ENCODE measurements around the gene RBPJL. TPM values are rescaled to one million over a fixed set of nuclear protein-coding genes. Genes with fewer than 3 reads are reported as not detected.

Gene RBPJL
- total and polyA plus RNA-seq, 2 of the 13 experiments (the other 11 are each of a cell fraction or from before 2014, with no cell fraction given), result not detected

DNA sequence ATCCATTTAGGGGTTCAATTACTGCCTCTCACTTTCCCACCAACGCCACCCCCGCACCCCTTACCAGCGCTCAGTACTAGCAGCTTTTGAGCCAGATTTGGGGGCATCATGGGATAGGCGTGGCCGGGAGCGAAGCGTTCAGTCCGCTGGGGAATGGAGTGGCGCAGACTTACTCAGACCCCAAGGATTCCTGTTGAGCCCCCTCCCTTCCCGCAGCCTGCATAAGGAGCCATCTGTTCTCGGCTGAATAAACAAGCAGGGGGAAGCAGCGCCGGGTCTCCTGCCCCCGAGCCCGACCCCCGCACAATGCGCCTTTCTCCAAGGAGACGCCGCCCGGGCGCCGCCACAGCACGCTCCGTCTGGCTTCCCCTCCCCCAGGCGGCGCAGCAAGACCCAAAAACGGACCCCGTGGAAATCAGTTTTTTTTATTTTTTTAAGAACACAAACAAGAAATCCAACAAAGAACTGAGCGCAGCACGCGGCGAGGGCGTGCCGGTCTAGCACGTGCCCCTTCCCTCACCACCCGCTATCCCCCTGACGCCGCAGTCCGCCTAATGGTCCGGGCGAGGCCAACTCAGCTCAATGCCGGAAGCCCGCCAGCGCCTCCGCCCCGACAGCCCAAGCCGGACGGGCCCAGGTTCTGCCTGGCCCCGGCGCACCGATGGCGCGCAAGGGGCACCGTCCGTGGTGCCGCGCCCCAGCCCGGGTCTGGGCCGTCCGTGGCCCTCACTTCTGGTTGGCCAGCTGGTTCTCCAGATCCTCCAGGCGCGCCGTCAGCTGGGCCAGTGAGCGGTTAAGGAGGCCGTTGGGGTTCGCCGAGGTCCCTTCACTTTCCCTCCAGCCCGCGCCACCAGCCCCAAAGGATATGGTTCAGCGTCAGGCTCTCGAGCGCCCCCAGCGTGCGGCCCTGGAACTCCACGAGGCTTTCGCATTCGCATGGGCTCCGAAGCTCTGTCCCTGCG lies 13.3 kb upstream of the RBPJL start (continued):
- TF ChIP-seq HDAC6 (IDR thresholded peaks at IDR 0.05; ENCODE audit: low read depth, low read length), result no peak
- TF ChIP-seq, protein P1, sequence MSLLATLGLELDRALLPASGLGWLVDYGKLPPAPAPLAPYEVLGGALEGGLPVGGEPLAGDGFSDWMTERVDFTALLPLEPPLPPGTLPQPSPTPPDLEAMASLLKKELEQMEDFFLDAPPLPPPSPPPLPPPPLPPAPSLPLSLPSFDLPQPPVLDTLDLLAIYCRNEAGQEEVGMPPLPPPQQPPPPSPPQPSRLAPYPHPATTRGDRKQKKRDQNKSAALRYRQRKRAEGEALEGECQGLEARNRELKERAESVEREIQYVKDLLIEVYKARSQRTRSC (CRISPR knock-in tag; IDR thresholded peaks at IDR 0.05; ENCODE audit: low read depth), result no peak
- TF ChIP-seq XRCC5 (optimal IDR thresholded peaks at IDR 0.05; ENCODE audit: low read length), result peak; percentile 99
- 0 out of 2 replicates have a peak, but pooled peaks have one; percentile 31 for TF ChIP-seq ARHGAP35 (CRISPR knock-in tag; IDR thresholded peaks at IDR 0.05; ENCODE audit: borderline replicate concordance)
- TF ChIP-seq, protein P2, sequence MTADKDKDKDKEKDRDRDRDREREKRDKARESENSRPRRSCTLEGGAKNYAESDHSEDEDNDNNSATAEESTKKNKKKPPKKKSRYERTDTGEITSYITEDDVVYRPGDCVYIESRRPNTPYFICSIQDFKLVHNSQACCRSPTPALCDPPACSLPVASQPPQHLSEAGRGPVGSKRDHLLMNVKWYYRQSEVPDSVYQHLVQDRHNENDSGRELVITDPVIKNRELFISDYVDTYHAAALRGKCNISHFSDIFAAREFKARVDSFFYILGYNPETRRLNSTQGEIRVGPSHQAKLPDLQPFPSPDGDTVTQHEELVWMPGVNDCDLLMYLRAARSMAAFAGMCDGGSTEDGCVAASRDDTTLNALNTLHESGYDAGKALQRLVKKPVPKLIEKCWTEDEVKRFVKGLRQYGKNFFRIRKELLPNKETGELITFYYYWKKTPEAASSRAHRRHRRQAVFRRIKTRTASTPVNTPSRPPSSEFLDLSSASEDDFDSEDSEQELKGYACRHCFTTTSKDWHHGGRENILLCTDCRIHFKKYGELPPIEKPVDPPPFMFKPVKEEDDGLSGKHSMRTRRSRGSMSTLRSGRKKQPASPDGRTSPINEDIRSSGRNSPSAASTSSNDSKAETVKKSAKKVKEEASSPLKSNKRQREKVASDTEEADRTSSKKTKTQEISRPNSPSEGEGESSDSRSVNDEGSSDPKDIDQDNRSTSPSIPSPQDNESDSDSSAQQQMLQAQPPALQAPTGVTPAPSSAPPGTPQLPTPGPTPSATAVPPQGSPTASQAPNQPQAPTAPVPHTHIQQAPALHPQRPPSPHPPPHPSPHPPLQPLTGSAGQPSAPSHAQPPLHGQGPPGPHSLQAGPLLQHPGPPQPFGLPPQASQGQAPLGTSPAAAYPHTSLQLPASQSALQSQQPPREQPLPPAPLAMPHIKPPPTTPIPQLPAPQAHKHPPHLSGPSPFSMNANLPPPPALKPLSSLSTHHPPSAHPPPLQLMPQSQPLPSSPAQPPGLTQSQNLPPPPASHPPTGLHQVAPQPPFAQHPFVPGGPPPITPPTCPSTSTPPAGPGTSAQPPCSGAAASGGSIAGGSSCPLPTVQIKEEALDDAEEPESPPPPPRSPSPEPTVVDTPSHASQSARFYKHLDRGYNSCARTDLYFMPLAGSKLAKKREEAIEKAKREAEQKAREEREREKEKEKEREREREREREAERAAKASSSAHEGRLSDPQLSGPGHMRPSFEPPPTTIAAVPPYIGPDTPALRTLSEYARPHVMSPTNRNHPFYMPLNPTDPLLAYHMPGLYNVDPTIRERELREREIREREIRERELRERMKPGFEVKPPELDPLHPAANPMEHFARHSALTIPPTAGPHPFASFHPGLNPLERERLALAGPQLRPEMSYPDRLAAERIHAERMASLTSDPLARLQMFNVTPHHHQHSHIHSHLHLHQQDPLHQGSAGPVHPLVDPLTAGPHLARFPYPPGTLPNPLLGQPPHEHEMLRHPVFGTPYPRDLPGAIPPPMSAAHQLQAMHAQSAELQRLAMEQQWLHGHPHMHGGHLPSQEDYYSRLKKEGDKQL (CRISPR knock-in tag; IDR thresholded peaks at IDR 0.05; ENCODE audit: low read depth), result no peak
- TF ChIP-seq, protein P3, sequence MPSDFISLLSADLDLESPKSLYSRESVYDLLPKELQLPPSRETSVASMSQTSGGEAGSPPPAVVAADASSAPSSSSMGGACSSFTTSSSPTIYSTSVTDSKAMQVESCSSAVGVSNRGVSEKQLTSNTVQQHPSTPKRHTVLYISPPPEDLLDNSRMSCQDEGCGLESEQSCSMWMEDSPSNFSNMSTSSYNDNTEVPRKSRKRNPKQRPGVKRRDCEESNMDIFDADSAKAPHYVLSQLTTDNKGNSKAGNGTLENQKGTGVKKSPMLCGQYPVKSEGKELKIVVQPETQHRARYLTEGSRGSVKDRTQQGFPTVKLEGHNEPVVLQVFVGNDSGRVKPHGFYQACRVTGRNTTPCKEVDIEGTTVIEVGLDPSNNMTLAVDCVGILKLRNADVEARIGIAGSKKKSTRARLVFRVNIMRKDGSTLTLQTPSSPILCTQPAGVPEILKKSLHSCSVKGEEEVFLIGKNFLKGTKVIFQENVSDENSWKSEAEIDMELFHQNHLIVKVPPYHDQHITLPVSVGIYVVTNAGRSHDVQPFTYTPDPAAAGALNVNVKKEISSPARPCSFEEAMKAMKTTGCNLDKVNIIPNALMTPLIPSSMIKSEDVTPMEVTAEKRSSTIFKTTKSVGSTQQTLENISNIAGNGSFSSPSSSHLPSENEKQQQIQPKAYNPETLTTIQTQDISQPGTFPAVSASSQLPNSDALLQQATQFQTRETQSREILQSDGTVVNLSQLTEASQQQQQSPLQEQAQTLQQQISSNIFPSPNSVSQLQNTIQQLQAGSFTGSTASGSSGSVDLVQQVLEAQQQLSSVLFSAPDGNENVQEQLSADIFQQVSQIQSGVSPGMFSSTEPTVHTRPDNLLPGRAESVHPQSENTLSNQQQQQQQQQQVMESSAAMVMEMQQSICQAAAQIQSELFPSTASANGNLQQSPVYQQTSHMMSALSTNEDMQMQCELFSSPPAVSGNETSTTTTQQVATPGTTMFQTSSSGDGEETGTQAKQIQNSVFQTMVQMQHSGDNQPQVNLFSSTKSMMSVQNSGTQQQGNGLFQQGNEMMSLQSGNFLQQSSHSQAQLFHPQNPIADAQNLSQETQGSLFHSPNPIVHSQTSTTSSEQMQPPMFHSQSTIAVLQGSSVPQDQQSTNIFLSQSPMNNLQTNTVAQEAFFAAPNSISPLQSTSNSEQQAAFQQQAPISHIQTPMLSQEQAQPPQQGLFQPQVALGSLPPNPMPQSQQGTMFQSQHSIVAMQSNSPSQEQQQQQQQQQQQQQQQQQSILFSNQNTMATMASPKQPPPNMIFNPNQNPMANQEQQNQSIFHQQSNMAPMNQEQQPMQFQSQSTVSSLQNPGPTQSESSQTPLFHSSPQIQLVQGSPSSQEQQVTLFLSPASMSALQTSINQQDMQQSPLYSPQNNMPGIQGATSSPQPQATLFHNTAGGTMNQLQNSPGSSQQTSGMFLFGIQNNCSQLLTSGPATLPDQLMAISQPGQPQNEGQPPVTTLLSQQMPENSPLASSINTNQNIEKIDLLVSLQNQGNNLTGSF (CRISPR knock-in tag; IDR thresholded peaks at IDR 0.05), result 0 out of 2 replicates have a peak, but pooled peaks have one; percentile 14
- TF ChIP-seq, protein P4, sequence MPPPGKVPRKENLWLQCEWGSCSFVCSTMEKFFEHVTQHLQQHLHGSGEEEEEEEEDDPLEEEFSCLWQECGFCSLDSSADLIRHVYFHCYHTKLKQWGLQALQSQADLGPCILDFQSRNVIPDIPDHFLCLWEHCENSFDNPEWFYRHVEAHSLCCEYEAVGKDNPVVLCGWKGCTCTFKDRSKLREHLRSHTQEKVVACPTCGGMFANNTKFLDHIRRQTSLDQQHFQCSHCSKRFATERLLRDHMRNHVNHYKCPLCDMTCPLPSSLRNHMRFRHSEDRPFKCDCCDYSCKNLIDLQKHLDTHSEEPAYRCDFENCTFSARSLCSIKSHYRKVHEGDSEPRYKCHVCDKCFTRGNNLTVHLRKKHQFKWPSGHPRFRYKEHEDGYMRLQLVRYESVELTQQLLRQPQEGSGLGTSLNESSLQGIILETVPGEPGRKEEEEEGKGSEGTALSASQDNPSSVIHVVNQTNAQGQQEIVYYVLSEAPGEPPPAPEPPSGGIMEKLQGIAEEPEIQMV (CRISPR knock-in tag; IDR thresholded peaks at IDR 0.05; ENCODE audit: low read depth), result peak; percentile 76; the same call in 1 of the 2 replicates
- 0 out of 2 replicates have a peak, but pooled peaks have one; percentile 28 for TF ChIP-seq NFE2L1 (CRISPR knock-in tag; IDR thresholded peaks at IDR 0.05; ENCODE audit: borderline replicate concordance)
- TF ChIP-seq ZNF768 (CRISPR knock-in tag; IDR thresholded peaks at IDR 0.05), result peak; percentile 47; the same call in 1 of the 2 replicates
- TF ChIP-seq, protein P5, sequence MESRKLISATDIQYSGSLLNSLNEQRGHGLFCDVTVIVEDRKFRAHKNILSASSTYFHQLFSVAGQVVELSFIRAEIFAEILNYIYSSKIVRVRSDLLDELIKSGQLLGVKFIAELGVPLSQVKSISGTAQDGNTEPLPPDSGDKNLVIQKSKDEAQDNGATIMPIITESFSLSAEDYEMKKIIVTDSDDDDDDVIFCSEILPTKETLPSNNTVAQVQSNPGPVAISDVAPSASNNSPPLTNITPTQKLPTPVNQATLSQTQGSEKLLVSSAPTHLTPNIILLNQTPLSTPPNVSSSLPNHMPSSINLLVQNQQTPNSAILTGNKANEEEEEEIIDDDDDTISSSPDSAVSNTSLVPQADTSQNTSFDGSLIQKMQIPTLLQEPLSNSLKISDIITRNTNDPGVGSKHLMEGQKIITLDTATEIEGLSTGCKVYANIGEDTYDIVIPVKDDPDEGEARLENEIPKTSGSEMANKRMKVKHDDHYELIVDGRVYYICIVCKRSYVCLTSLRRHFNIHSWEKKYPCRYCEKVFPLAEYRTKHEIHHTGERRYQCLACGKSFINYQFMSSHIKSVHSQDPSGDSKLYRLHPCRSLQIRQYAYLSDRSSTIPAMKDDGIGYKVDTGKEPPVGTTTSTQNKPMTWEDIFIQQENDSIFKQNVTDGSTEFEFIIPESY (CRISPR knock-in tag; IDR thresholded peaks at IDR 0.05), result peak; percentile 44; the same call in 1 of the 2 replicates
- 0 out of 2 replicates have a peak, but pooled peaks have one; percentile 9 for TF ChIP-seq BHLHE40 (IDR thresholded peaks at IDR 0.05; ENCODE audit: low read length)

All from HepG2 (cell line).